Lower leg skin (tissue), 3 donors: ENCODE measurements around the gene ST7.

Experiments used
- POLR2A ChIP-seq, 2 donors: fragments of 450-650 bp; IDR thresholded peaks; one replicate each; pipeline ENCODE4 v1.6.1; 2016 to 2017; ENCODE audit warnings: antibody characterized with exemption in 2 of 2, mild to moderate bottlenecking in 1 of 2, moderate library complexity in 1 of 2
- TF ChIP-seq, protein P1 (sequence below), 3 donors: fragments of 450-650 bp; IDR thresholded peaks; one replicate each; pipeline ENCODE4 v1.5.1; 2016; ENCODE audit warnings: antibody characterized with exemption in 3 of 3, mild to moderate bottlenecking in 3 of 3, moderate library complexity in 2 of 3

DNA sequence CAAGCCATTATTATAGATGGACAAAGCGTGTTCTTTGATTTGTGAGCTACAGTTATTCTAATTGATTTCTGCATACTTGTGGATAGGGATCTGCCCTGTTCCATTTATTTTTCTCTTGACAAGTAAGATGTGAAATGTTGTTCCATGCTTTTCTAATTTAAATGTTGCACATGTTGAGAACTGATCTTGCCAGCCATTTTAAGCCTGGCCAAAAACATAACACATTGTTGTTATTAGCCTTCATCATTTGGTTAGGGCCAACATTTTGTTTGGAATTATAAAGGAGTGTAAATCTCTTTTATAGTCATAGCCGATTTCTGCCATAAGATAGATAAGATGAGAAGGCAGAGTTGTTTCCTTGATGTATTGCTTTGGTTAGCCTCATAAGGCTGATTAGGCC lies 252.6 kb downstream of the ST7 start:
- TF ChIP-seq, protein P1, sequence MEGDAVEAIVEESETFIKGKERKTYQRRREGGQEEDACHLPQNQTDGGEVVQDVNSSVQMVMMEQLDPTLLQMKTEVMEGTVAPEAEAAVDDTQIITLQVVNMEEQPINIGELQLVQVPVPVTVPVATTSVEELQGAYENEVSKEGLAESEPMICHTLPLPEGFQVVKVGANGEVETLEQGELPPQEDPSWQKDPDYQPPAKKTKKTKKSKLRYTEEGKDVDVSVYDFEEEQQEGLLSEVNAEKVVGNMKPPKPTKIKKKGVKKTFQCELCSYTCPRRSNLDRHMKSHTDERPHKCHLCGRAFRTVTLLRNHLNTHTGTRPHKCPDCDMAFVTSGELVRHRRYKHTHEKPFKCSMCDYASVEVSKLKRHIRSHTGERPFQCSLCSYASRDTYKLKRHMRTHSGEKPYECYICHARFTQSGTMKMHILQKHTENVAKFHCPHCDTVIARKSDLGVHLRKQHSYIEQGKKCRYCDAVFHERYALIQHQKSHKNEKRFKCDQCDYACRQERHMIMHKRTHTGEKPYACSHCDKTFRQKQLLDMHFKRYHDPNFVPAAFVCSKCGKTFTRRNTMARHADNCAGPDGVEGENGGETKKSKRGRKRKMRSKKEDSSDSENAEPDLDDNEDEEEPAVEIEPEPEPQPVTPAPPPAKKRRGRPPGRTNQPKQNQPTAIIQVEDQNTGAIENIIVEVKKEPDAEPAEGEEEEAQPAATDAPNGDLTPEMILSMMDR (IDR thresholded peaks at IDR 0.05), result no peak
- TF ChIP-seq POLR2A (IDR thresholded peaks at IDR 0.05), result no peak
